ENCODE data around the gene FPGS.
A peak's percentile ranks its signal among the peaks of the same experiment; 100 is the strongest.

FPGS gene

DNA sequence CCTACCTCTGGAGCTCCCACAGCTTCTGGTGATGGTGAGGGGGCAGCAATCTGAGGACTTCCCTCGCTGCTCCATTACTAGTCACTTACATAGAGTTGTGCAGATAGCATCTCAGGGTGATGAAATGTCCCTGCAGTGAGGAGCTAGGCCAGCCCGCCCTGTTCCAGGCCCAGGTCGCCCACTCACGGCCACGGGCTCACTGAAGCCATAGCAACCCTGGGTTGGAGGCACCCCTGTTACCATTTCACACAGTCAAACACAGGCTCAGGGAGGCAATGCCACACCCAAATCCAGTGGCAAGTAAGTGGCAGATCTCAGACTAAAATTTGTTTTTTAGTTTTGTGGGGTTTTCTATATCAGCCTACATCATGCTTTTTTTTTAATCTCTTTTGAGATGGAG is 43.8 kb upstream of the FPGS start:
- no peak overlapping the region for H3K4me3 ChIP-seq (ENCODE audit: low read depth, low read length)
- TF ChIP-seq, protein P1, sequence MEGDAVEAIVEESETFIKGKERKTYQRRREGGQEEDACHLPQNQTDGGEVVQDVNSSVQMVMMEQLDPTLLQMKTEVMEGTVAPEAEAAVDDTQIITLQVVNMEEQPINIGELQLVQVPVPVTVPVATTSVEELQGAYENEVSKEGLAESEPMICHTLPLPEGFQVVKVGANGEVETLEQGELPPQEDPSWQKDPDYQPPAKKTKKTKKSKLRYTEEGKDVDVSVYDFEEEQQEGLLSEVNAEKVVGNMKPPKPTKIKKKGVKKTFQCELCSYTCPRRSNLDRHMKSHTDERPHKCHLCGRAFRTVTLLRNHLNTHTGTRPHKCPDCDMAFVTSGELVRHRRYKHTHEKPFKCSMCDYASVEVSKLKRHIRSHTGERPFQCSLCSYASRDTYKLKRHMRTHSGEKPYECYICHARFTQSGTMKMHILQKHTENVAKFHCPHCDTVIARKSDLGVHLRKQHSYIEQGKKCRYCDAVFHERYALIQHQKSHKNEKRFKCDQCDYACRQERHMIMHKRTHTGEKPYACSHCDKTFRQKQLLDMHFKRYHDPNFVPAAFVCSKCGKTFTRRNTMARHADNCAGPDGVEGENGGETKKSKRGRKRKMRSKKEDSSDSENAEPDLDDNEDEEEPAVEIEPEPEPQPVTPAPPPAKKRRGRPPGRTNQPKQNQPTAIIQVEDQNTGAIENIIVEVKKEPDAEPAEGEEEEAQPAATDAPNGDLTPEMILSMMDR (IDR thresholded peaks at IDR 0.05; ENCODE audit: borderline replicate concordance, insufficient read depth, low read depth, low read length): no peak

DNA sequence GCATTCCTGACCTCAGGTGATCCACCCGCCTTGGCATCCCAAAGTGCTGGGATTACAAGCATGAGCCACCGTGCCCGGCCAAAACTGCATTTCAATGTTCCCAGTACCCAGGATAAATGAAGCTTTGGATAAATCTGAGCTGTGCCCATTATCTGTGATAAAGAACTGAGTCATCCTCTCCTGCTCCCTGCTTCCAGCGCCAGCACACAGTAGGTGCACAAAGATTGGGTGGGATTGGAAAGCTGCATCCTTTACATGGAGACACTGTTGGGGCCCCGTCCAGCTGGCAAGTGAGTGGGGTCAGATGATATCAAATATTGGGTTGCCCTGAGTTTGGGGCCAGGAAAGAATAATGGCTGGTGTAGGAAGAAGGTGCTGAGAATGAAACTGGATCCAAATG is 41.6 kb upstream of the FPGS start:
- H3K4me3 ChIP-seq (ENCODE audit: low read depth, low read length): no peak overlapping the region
- TF ChIP-seq, protein P1 (IDR thresholded peaks at IDR 0.05; ENCODE audit: borderline replicate concordance, insufficient read depth, low read depth, low read length): no peak

DNA sequence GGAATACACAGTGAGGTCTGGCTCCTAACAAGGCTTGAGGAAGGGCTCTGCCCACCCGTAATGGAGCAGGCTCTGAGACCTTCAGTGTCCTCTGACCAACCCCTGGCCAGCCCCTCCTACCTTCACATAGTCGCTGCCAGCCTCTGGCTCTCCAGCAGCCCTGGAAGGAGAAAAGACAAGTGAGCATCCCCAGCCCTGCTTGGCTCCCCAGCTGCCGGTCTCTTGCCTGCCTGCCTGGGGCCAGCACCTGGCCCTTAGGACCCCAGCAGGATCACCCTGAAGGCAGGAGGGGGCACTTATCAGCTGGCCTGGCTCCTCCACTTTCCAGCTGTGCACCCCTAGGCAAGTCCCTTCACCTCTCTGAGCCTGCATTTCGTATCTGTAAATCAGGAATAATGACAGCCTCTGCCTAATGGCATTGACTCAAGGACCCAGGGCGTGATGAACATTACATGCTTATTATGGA is 41.2 kb upstream of the FPGS start:
- H3K4me3 ChIP-seq (ENCODE audit: low read depth, low read length): no peak overlapping the region
- TF ChIP-seq, protein P1 (IDR thresholded peaks at IDR 0.05; ENCODE audit: borderline replicate concordance, insufficient read depth, low read depth, low read length): no peak

DNA sequence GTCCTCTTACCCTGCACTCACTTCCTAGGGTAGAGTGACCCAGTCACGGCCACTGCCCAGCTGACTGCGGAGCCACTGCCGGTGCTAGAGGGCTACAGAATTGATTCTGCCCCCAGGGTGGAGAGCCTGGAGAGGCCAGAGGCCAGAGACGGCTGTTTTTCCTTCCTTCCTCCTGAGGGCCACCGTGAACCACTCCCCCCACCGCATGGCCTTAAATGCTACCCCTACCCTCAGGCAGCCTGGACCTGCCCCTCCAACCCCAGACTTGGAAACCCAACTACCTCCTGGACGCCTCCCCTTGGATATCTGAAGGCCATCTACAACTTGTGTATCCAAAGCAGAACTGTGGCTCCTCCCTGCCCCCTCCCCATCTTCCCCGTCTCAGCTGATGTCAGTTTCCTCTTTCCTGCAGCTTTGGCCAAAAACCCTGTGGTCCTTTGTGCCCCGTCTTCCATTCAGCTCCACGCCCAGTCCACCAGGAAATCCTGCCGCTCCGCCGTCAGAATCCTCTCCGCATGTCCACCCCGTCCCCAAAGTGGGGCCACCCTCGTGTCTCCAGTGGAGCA is 40.5 kb upstream of the FPGS start:
- no peak overlapping the region for H3K4me3 ChIP-seq (ENCODE audit: low read depth, low read length)
- TF ChIP-seq, protein P1 (IDR thresholded peaks at IDR 0.05; ENCODE audit: borderline replicate concordance, insufficient read depth, low read depth, low read length): no peak

DNA sequence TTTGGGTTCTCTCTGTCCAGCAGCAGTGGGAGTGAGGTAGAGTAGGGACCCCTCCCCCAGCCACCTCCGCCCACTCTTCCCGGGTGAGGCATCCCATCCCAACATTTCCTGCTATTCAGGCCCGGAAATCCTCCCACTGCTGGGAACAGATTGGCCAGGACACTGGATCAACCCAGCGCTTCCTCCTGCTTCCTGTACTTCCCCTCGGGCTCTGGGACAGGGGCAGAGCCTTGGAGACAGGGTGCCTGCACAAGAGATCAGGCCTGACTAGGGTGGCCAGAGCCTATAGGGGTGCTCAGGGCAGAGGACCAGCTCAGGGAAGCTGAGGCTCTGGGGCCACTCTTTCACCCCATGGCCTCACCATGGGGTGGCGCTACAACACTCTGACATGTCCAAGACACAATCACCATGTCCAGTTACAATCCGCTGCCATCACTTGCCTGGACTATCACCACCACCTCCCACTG is 38.7 kb upstream of the FPGS start:
- TF ChIP-seq, protein P1 (IDR thresholded peaks at IDR 0.05; ENCODE audit: borderline replicate concordance, insufficient read depth, low read depth, low read length): peak; percentile 53
- no peak overlapping the region for H3K4me3 ChIP-seq (ENCODE audit: low read depth, low read length)

DNA sequence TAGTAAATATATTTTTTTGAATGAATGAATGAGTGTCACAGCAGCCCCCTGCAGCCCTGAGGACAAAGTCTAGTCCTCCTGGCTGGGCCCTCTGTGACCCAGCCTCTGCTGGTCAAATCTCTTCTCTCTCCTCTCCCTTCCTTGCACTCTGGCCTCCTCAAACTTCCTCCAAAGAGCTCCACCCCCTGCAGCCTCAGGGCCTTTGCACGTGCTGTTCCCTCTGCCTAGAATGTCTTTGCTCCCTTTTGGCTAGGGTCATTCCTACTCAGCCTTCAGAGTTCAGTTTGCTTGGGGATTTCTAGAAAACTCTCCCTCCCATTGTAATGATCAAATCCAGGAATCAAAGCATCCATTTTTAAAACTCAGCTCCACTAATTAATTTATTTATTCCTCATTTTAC is 37.3 kb upstream of the FPGS start:
- H3K4me3 ChIP-seq (ENCODE audit: low read depth, low read length): no peak overlapping the region
- TF ChIP-seq, protein P1 (IDR thresholded peaks at IDR 0.05; ENCODE audit: borderline replicate concordance, insufficient read depth, low read depth, low read length): no peak

DNA sequence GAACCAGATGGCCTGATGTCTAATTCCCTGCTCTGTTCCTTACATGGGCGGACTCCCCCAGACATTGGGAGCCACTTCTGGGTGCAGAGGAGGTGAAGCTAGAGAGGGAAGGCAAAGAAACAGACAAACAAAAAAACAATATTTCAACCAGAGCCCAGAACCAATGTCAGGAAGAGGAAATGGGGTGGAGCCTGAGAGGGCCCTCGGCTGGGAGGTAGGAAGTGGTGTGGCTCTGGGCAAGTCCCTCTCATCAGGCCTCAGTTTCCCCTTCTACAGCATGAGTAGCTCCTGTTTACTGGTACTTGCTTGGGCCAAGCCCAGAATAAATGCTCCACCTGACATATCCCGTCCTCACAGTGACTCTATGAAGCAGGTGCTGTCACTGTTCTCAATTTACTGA is 35.3 kb upstream of the FPGS start:
- TF ChIP-seq, protein P1 (IDR thresholded peaks at IDR 0.05; ENCODE audit: borderline replicate concordance, insufficient read depth, low read depth, low read length): no peak
- H3K4me3 ChIP-seq (ENCODE audit: low read depth, low read length): no peak overlapping the region
